HepG2 (cell line): Measurements from ENCODE around the gene NCOA6. TPM values are rescaled to one million over a fixed set of nuclear protein-coding genes. Genes with fewer than 3 reads are reported as not detected.
A peak's percentile ranks its signal among the peaks of the same experiment; 100 is the strongest.

Source experiments
- ADNP ChIP-seq: sonication (generic); formaldehyde crosslinking; IDR thresholded peaks from 2 replicates; pipeline ENCODE4 v1.4.0; 2020; ENCODE audit warnings: missing genetic modification reagents
- CBX5 ChIP-seq: sonication (generic); formaldehyde crosslinking; IDR thresholded peaks from 2 replicates; pipeline ENCODE4 v1.4.0; 2020; ENCODE audit warnings: missing genetic modification reagents, borderline replicate concordance
- FOXC1 ChIP-seq: sonication (generic); formaldehyde crosslinking; IDR thresholded peaks from 2 replicates; pipeline ENCODE4 v1.8.0; 2022; ENCODE audit warnings: mild to moderate bottlenecking, missing genetic modification reagents, borderline replicate concordance
- JUNB ChIP-seq: sonication (generic); formaldehyde crosslinking; IDR thresholded peaks from 2 replicates; pipeline ENCODE4 v1.8.0; 2022; ENCODE audit warnings: missing genetic modification reagents, mild to moderate bottlenecking, borderline replicate concordance
- NFYC ChIP-seq: IDR thresholded peaks from 2 replicates; pipeline ENCODE4 v1.6.1; 2016; ENCODE audit warnings: missing genetic modification reagents, missing compliant biosample characterization
- NKX3-1 ChIP-seq: sonication (generic); formaldehyde crosslinking; IDR thresholded peaks from 2 replicates; pipeline ENCODE4 v1.5.0; 2020; ENCODE audit warnings: missing genetic modification reagents
- RAD21 ChIP-seq: fragments of 450-650 bp; formaldehyde crosslinking; IDR thresholded peaks from 2 replicates; pipeline ENCODE4 v1.5.0; 2020; ENCODE audit warnings: mild to moderate bottlenecking
- REXO4 ChIP-seq: sonication (generic); formaldehyde crosslinking; IDR thresholded peaks from 2 replicates; pipeline ENCODE4 v1.8.0; 2022; ENCODE audit warnings: missing genetic modification reagents, mild to moderate bottlenecking, borderline replicate concordance
- RFX1 ChIP-seq: fragments of 450-650 bp; IDR thresholded peaks from 2 replicates; pipeline ENCODE4 v1.6.1; 2017
- TBX2 ChIP-seq: sonication (generic); formaldehyde crosslinking; IDR thresholded peaks from 2 replicates; pipeline ENCODE4 v1.5.0; 2020; ENCODE audit warnings: missing genetic modification reagents, mild to moderate bottlenecking, borderline replicate concordance
- ZBTB42 ChIP-seq: sonication (generic); formaldehyde crosslinking; IDR thresholded peaks from 2 replicates; pipeline ENCODE4 v1.5.0; 2020; ENCODE audit warnings: mild to moderate bottlenecking, missing genetic modification reagents
- ZBTB8A ChIP-seq: sonication (generic); formaldehyde crosslinking; IDR thresholded peaks from 2 replicates; pipeline ENCODE4 v1.4.0; 2020; ENCODE audit warnings: mild to moderate bottlenecking, low read depth, missing genetic modification reagents, borderline replicate concordance
- ZFY ChIP-seq: sonication (generic); formaldehyde crosslinking; IDR thresholded peaks from 2 replicates; pipeline ENCODE4 v1.4.0; 2020; ENCODE audit warnings: missing genetic modification reagents
- ZNF138 ChIP-seq: sonication (generic); formaldehyde crosslinking; IDR thresholded peaks from 2 replicates; pipeline ENCODE4 v1.5.0; 2020; ENCODE audit warnings: mild to moderate bottlenecking, low read depth, missing genetic modification reagents
- ZNF143 ChIP-seq: sonication (generic); formaldehyde crosslinking; IDR thresholded peaks from 2 replicates; pipeline ENCODE4 v1.4.0; 2020; ENCODE audit warnings: missing genetic modification reagents
- ZNF496 ChIP-seq: sonication (generic); formaldehyde crosslinking; IDR thresholded peaks from 2 replicates; pipeline ENCODE4 v1.8.1; 2023; ENCODE audit warnings: mild to moderate bottlenecking, moderate library complexity, missing genetic modification reagents; ENCODE audit not compliant: insufficient replicate concordance
- ZNF510 ChIP-seq: sonication (generic); formaldehyde crosslinking; IDR thresholded peaks from 2 replicates; pipeline ENCODE4 v1.4.0; 2020; ENCODE audit warnings: low read depth, mild to moderate bottlenecking, missing genetic modification reagents
- ZNF75D ChIP-seq: sonication (generic); formaldehyde crosslinking; IDR thresholded peaks from 2 replicates; pipeline ENCODE4 v1.8.1; 2023; ENCODE audit warnings: missing genetic modification reagents, mild to moderate bottlenecking, borderline replicate concordance
- ZNF891 ChIP-seq: sonication (generic); formaldehyde crosslinking; IDR thresholded peaks from 2 replicates; pipeline ENCODE4 v1.5.0; 2020; ENCODE audit warnings: mild to moderate bottlenecking, missing genetic modification reagents
- polyA plus RNA-seq, 8 experiments: library from polyadenylated mRNA; depleted of rRNA in 3 of 8; stranded (reverse) in 7 of 8; unstranded in 1 of 8; fragments of >200 nt; fragmentation: Illumina TruSeq in 4 of 8; extraction: Trizol in 4 of 8; gene quantifications; 2 replicates each; pipeline versions ENCODE4 v1.2.1 to v1.2.3, GENCODE V29; 2011 to 2016; ENCODE audit warnings: low read depth in 4 of 8, missing spikeins in 1 of 8, mixed read lengths in 1 of 8; ENCODE audit not compliant: insufficient read depth in 1 of 8
- total RNA-seq, 5 experiments: library from RNA; depleted of rRNA; stranded (reverse); fragments of >200 nt; fragmentation: Illumina TruSeq; extraction: Trizol; gene quantifications; 2 replicates each; pipeline ENCODE4 v1.2.3, GENCODE V29; 2016; ENCODE audit warnings: low read depth in 1 of 5
- TF ChIP-seq, protein P1 (sequence below): sonication (generic); formaldehyde crosslinking; IDR thresholded peaks from 2 replicates; pipeline ENCODE4 v1.4.0; 2020; ENCODE audit warnings: missing genetic modification reagents, borderline replicate concordance
- TF ChIP-seq, protein P2 (sequence below): sonication (generic); formaldehyde crosslinking; IDR thresholded peaks from 2 replicates; pipeline ENCODE4 v1.5.0; 2020; ENCODE audit warnings: missing genetic modification reagents
- TF ChIP-seq, protein P3 (sequence below): sonication (generic); formaldehyde crosslinking; IDR thresholded peaks from 2 replicates; pipeline ENCODE4 v1.4.0; 2020; ENCODE audit warnings: missing genetic modification reagents, mild to moderate bottlenecking, borderline replicate concordance

NCOA6 gene
- total and polyA plus RNA-seq, 2 of the 13 experiments (the other 11 are each of a cell fraction or from before 2014, with no cell fraction given) = 11.2 to 29.3 TPM

DNA sequence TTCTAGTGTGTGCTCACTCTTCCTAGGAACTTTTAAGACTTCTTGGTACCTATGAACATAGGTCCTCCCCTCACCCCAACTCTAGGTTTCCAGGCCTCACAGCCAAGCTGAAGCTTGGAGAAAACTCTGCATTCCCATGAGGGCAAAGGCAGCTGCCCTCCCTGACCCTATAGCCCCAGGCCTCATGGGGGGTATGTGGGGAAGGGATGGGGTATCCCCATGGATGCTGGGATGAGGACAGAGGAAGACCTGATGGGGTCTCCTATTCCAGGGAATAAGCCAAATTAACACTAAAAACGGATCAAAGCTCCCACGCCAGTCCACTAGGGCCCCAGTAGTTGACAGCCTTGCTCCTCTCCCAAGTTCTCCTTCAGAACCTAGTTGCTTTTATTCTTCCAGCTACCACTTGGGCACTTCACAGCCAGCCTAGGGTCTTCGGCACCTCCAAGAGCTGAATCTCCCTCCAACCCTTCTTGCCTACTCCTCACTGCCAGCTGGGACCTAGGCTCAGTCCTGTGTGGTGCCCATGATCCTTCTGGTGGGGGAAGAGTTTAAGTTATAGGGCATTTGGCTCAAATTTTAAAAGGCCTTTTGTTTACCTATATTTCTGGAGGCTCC, 113.5 kb downstream of the NCOA6 start (continued):
- TF ChIP-seq ZNF496 (CRISPR knock-in tag) = no peak
- TF ChIP-seq ADNP (CRISPR knock-in tag) = no peak
- TF ChIP-seq ZNF138 = no peak
- TF ChIP-seq, protein P1, sequence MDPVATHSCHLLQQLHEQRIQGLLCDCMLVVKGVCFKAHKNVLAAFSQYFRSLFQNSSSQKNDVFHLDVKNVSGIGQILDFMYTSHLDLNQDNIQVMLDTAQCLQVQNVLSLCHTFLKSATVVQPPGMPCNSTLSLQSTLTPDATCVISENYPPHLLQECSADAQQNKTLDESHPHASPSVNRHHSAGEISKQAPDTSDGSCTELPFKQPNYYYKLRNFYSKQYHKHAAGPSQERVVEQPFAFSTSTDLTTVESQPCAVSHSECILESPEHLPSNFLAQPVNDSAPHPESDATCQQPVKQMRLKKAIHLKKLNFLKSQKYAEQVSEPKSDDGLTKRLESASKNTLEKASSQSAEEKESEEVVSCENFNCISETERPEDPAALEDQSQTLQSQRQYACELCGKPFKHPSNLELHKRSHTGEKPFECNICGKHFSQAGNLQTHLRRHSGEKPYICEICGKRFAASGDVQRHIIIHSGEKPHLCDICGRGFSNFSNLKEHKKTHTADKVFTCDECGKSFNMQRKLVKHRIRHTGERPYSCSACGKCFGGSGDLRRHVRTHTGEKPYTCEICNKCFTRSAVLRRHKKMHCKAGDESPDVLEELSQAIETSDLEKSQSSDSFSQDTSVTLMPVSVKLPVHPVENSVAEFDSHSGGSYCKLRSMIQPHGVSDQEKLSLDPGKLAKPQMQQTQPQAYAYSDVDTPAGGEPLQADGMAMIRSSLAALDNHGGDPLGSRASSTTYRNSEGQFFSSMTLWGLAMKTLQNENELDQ (CRISPR knock-in tag) = no peak
- no peak for TF ChIP-seq REXO4 (CRISPR knock-in tag)
- no peak for TF ChIP-seq CBX5 (CRISPR knock-in tag)
- TF ChIP-seq ZNF143 (CRISPR knock-in tag) = no peak
- no peak for TF ChIP-seq NKX3-1 (CRISPR knock-in tag)
- 0 out of 2 replicates have a peak, but pooled peaks have one; percentile 5 for TF ChIP-seq FOXC1 (CRISPR knock-in tag)
- no peak for TF ChIP-seq NFYC (CRISPR knock-in tag)
- TF ChIP-seq ZBTB42 (CRISPR knock-in tag) = no peak; the same call in 1 of the 2 replicates
- no peak for TF ChIP-seq RFX1
- TF ChIP-seq, protein P2, sequence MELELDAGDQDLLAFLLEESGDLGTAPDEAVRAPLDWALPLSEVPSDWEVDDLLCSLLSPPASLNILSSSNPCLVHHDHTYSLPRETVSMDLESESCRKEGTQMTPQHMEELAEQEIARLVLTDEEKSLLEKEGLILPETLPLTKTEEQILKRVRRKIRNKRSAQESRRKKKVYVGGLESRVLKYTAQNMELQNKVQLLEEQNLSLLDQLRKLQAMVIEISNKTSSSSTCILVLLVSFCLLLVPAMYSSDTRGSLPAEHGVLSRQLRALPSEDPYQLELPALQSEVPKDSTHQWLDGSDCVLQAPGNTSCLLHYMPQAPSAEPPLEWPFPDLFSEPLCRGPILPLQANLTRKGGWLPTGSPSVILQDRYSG (CRISPR knock-in tag) = no peak
- no peak; the same call in 1 of the 2 replicates for TF ChIP-seq ZNF510 (CRISPR knock-in tag)
- TF ChIP-seq JUNB (CRISPR knock-in tag) = no peak
- TF ChIP-seq ZBTB8A (CRISPR knock-in tag) = no peak
- no peak for TF ChIP-seq ZNF75D
- TF ChIP-seq, protein P3, sequence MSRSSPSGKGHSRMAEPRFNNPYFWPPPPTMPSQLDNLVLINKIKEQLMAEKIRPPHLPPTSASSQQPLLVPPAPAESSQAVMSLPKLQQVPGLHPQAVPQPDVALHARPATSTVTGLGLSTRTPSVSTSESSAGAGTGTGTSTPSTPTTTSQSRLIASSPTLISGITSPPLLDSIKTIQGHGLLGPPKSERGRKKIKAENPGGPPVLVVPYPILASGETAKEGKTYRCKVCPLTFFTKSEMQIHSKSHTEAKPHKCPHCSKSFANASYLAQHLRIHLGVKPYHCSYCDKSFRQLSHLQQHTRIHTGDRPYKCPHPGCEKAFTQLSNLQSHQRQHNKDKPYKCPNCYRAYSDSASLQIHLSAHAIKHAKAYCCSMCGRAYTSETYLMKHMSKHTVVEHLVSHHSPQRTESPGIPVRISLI = no peak
- peak; percentile 17; the same call in 1 of the 2 replicates for TF ChIP-seq ZNF891 (CRISPR knock-in tag)
- TF ChIP-seq RAD21 (CRISPR knock-in tag) = peak; percentile 7; the same call in 1 of the 2 replicates
- TF ChIP-seq TBX2 (CRISPR knock-in tag) = no peak
- TF ChIP-seq ZFY = peak; percentile 15; the same call in 1 of the 2 replicates
